Body of pancreas (tissue), 4 donors: ENCODE results near the gene POMC. TPM values are rescaled to one million over a fixed set of nuclear protein-coding genes. Genes with fewer than 3 reads are reported as not detected.
"Not testable (repeated sequence)": the region's sequence is repeated elsewhere in the genome, so short reads cannot be mapped to it uniquely, and the experiment has no call there.

ENCODE experiments used
- ATAC-seq: fragments of 150-250 bp; one replicate; pipeline ENCODE4 v1.9.1; 2016
- DNase-seq, 4 donors: peaks; one replicate each; pipeline ENCODE4 v3.0.0-alpha.2; 2019
- H3K27ac ChIP-seq, 4 donors: fragments of 200-600 bp; sonication (generic); 1 replicate in 3 of 4; 2 replicates in 1 of 4; pipeline versions ENCODE4 v1.5.1 to v1.6.1; 2016 to 2019; ENCODE audit warnings: mild to moderate bottlenecking in 1 of 4, mixed read lengths in 1 of 4, moderate library complexity in 1 of 4
- H3K27me3 ChIP-seq, 2 donors: fragments of 200-600 bp; sonication (generic); one replicate each; pipeline ENCODE4 v1.6.0; 2016; ENCODE audit warnings: mild to moderate bottlenecking in 1 of 2
- H3K36me3 ChIP-seq, 2 donors: fragments of 200-600 bp; sonication (generic); replicated peaks in 1 of 2; 2 replicates each; pipeline ENCODE4 v1.5.1; 2016; ENCODE audit warnings: low read depth in 2 of 2; ENCODE audit not compliant: insufficient read depth in 1 of 2
- H3K4me1 ChIP-seq: fragments of 200-600 bp; sonication (generic); one replicate; pipeline ENCODE4 v1.6.0; 2016
- H3K4me3 ChIP-seq, 2 donors: fragments of 200-600 bp; sonication (generic); 1 replicate in 1 of 2; 2 replicates in 1 of 2; pipeline ENCODE4 v1.5.1; 2016 to 2019
- H3K9me3 ChIP-seq, 3 donors: fragments of 200-600 bp; sonication (generic); 1 replicate in 2 of 3; 2 replicates in 1 of 3; pipeline ENCODE4 v1.5.1; 2016
- POLR2A ChIP-seq, 3 donors: fragments of 450-650 bp; IDR thresholded peaks; one replicate each; pipeline ENCODE4 v1.6.1; 2016; ENCODE audit warnings: antibody characterized with exemption in 3 of 3, mild to moderate bottlenecking in 2 of 3
- WGBS, 2 donors: methylation state at CpG; one replicate each; pipeline ENCODE4 v1.1.5; 2017; 5-methylcytosine and 5-hydroxymethylcytosine counted together
- intact Hi-C: fragments of 100-400 bp; cut with DNase I; formaldehyde crosslinking; loops from one replicate; pipeline ENCODE4 v1.15.1; 2023
- total RNA-seq, 2 donors: library from RNA; depleted of rRNA; stranded (reverse); fragments of >200 nt; gene quantifications; one replicate each; pipeline ENCODE4 v1.1.0, GENCODE V29; 2016
- TF ChIP-seq, protein P1 (sequence below), 7 experiments: fragments of 450-650 bp in 4 of 7; fragments of 200-600 bp in 3 of 7; sonication (generic) in 3 of 7; IDR thresholded peaks; one replicate each; pipeline ENCODE4 v1.5.1; 2016 to 2019; ENCODE audit warnings: antibody characterized with exemption in 7 of 7

POMC gene
- total RNA-seq, 2 donors from 2014 or later, result 2.9 to 92.0 TPM

- TF ChIP-seq POLR2A (IDR thresholded peaks at IDR 0.05), result no peak
- TF ChIP-seq, protein P1, sequence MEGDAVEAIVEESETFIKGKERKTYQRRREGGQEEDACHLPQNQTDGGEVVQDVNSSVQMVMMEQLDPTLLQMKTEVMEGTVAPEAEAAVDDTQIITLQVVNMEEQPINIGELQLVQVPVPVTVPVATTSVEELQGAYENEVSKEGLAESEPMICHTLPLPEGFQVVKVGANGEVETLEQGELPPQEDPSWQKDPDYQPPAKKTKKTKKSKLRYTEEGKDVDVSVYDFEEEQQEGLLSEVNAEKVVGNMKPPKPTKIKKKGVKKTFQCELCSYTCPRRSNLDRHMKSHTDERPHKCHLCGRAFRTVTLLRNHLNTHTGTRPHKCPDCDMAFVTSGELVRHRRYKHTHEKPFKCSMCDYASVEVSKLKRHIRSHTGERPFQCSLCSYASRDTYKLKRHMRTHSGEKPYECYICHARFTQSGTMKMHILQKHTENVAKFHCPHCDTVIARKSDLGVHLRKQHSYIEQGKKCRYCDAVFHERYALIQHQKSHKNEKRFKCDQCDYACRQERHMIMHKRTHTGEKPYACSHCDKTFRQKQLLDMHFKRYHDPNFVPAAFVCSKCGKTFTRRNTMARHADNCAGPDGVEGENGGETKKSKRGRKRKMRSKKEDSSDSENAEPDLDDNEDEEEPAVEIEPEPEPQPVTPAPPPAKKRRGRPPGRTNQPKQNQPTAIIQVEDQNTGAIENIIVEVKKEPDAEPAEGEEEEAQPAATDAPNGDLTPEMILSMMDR (IDR thresholded peaks at IDR 0.05), result no peak
- Histone ChIP-seq H3K27ac (no peak overlapping the region), H3K27me3 (no peaks in the 10 kb centered on the region), H3K4me3 (no peak overlapping the region), H3K36me3 (no peaks in the 10 kb centered on the region), H3K4me1 (peaks cover 6% of the 10 kb centered on the region), H3K9me3 (no peaks in the 10 kb centered on the region)
- ATAC-seq, result no peak
- 58 to 64% methylated on average over 7 to 24 of the region's 24 CpGs for WGBS, 2 donors
- intact Hi-C loops, result loop anchor here (5.0 kb wide), 1 partner anchor 149 kb away; no protein-coding TSS in a partner anchor
- DNase-seq, result no peak
Observed at GRCh38 chr2:25131253-25131566, 37.2 kb downstream of the POMC start.

DNA sequence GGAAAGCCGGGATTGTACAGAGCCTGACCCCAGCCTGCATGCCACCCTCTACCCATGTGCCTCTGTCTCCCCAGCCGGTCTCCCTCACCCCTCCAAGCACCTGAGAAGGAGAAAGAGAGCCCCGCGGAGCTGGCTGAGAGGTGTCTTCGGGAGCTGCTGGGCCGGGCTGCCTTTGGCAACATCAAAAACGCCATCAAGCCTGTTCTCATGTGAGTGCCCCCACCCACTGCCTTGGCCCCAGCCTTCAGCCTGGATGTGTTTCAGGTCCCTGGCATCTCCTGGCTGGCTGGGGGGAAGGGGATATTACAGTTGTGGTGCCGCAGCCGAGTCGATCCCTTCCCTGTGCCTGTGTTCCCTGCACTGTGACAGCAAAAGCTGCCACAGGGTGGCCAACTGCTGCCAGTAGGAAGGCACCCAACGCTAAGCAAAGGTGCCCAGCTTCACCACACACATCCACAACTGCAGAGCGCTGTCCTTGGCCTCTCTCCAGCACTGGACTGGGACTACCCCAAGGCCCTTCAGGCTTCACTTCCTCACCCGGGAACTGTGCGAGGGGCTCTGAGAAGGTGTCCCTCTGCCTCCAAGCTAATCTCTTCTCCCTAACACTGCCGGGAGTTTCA lies 38.4 kb downstream of the POMC start:
- peaks cover 6% of the 10 kb centered on the region for H3K4me1 ChIP-seq
- peak in 1 of 4 donors; percentile 15 for DNase-seq
- no peak for TF ChIP-seq POLR2A (IDR thresholded peaks at IDR 0.05)
- TF ChIP-seq, protein P1 (IDR thresholded peaks at IDR 0.05), result no peak
- ATAC-seq, result no peak
- H3K9me3 ChIP-seq, result no peaks in the 10 kb centered on the region
- WGBS, 2 donors, result 62% methylated on average over 8 to 15 of the region's 15 CpGs
- H3K4me3 ChIP-seq, result no peak overlapping the region
- H3K27me3 ChIP-seq, result no peaks in the 10 kb centered on the region
- no peaks in the 10 kb centered on the region for H3K36me3 ChIP-seq
- intact Hi-C loops, result loop anchor here (5.0 kb wide), 1 partner anchor 148 kb away; no protein-coding TSS in a partner anchor
- no peak overlapping the region for H3K27ac ChIP-seq

DNA sequence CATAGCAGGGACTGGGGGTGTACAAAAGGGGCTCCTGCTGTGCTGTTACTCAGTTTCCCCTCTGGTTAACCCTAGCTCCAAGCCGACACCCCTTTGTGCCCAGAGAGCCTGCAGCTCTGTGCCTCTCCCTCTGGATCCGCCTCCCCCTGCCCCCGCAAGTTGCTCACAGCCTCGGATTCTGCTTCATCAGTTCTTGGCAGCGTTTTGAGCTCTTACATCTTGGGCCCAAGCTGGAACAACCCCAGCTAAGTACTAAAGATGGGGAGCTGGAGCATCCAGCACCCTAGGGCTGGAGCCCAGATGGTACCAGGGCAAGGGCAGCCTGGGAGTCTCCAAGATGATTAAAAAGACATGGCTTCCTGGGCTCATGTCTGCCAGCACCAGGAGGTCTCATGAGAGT lies 40.7 kb downstream of the POMC start:
- Histone ChIP-seq H3K4me1 (peaks cover 6% of the 10 kb centered on the region), H3K27ac (no peak overlapping the region), H3K36me3 (no peaks in the 10 kb centered on the region), H3K9me3 (no peaks in the 10 kb centered on the region), H3K4me3 (no peak overlapping the region), H3K27me3 (no peaks in the 10 kb centered on the region)
- DNase-seq, result no peak
- intact Hi-C loops, result no loop called here
- TF ChIP-seq POLR2A (IDR thresholded peaks at IDR 0.05), result no peak
- TF ChIP-seq, protein P1 (IDR thresholded peaks at IDR 0.05), result no peak
- ATAC-seq, result no peak
- 40 to 78% methylated on average over 4 to 5 of the region's 5 CpGs for WGBS, 2 donors

DNA sequence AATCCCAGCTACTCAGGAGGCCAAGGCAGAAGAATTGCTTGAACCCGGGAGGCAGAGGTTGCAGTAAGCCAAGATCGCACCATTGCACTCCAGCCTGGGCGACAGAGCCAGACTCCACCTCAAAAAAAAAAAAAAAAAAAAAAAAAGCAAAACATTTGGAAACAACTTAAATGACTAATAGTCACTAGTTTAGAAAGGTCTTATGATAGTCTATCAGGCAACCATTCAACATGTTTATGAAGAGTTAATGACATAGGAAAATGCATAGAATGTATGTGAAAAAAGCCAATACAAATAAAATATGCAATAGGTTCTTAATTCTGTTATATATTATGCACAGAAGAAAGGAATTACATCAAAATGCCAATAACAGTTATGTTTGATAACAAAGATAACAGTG lies 41.3 kb downstream of the POMC start:
- H3K4me1 ChIP-seq, H3K9me3 ChIP-seq, intact Hi-C loops, DNase-seq, H3K27ac ChIP-seq, H3K36me3 ChIP-seq, H3K4me3 ChIP-seq, H3K27me3 ChIP-seq, ATAC-seq: not testable (repeated sequence)
- WGBS, 2 donors, result 68 to 84% methylated on average over 3 of the region's 3 CpGs

GRCh38 chr2:25125976-25126375 lies 42.4 kb downstream of the POMC start:
- 84% methylated on average over 4 of the region's 4 CpGs for WGBS, 2 donors
- no peak for TF ChIP-seq POLR2A (IDR thresholded peaks at IDR 0.05)
- TF ChIP-seq, protein P1 (IDR thresholded peaks at IDR 0.05), result no peak
- intact Hi-C loops, result no loop called here
- ATAC-seq (no peak), DNase-seq (no peak)
- H3K4me3 ChIP-seq, result no peak overlapping the region
- no peaks in the 10 kb centered on the region for H3K9me3 ChIP-seq
- no peaks in the 10 kb centered on the region for H3K27me3 ChIP-seq
- no peaks in the 10 kb centered on the region for H3K4me1 ChIP-seq
- no peak overlapping the region for H3K27ac ChIP-seq
- no peaks in the 10 kb centered on the region for H3K36me3 ChIP-seq
